GM21381 (cell line): ENCODE results near the gene CACNA2D4.

Experiments
- ATAC-seq: cut with Tn5 transposase; IDR thresholded peaks from one replicate; pipeline ENCODE4 v1.9.1; 2021; ENCODE audit warnings: mild to moderate bottlenecking, moderate library complexity; ENCODE audit not compliant: unreplicated experiment

CACNA2D4 gene

GRCh38 chr12:1847411-1847810 lies 71.0 kb downstream of the CACNA2D4 start:
- ATAC-seq: no peak

GRCh38 chr12:1846421-1847405 lies 71.7 kb downstream of the CACNA2D4 start:
- no peak for ATAC-seq

- no peak for ATAC-seq
Measured at GRCh38 chr12:1845886-1846285, 72.6 kb downstream of the CACNA2D4 start.

GRCh38 chr12:1845427-1845826 lies 73.0 kb downstream of the CACNA2D4 start:
- ATAC-seq: no peak

GRCh38 chr12:1844661-1845409 lies 73.6 kb downstream of the CACNA2D4 start:
- no peak for ATAC-seq

GRCh38 chr12:1844223-1844622 lies 74.2 kb downstream of the CACNA2D4 start:
- no peak for ATAC-seq

GRCh38 chr12:1843641-1844005 lies 74.8 kb downstream of the CACNA2D4 start:
- ATAC-seq: no peak

- no peak for ATAC-seq
Measured at GRCh38 chr12:1842905-1843640, 75.4 kb downstream of the CACNA2D4 start.

- ATAC-seq: no peak
Measured at GRCh38 chr12:1842183-1842904, 76.1 kb downstream of the CACNA2D4 start.

- ATAC-seq: no peak
Measured at GRCh38 chr12:1841586-1842182, 76.8 kb downstream of the CACNA2D4 start.

GRCh38 chr12:1840981-1841425 lies 77.4 kb downstream of the CACNA2D4 start:
- no peak for ATAC-seq

- no peak for ATAC-seq
Measured at GRCh38 chr12:1839956-1840951, 78.2 kb downstream of the CACNA2D4 start.

- no peak for ATAC-seq
Measured at GRCh38 chr12:1839464-1839863, 79.0 kb downstream of the CACNA2D4 start.

- no peak for ATAC-seq
Measured at GRCh38 chr12:1838994-1839365, 79.5 kb downstream of the CACNA2D4 start.

GRCh38 chr12:1838205-1838993 lies 80.1 kb downstream of the CACNA2D4 start:
- no peak for ATAC-seq

GRCh38 chr12:1837541-1838204 lies 80.8 kb downstream of the CACNA2D4 start:
- ATAC-seq: no peak

GRCh38 chr12:1836854-1837421 lies 81.5 kb downstream of the CACNA2D4 start:
- ATAC-seq: no peak
